Panc1 (cell line): ENCODE results near the gene INTS13.
A peak's percentile ranks its signal among the peaks of the same experiment; 100 is the strongest.

ENCODE experiments used
- CTCF ChIP-seq: fragments of 450-650 bp; IDR thresholded peaks from 2 replicates; pipeline ENCODE4 v1.5.1; 2017; ENCODE audit warnings: mild to moderate bottlenecking
- POLR2AphosphoS5 ChIP-seq: IDR thresholded peaks from 2 replicates; pipeline ENCODE4 v1.6.1; 2012; ENCODE audit warnings: mild to moderate bottlenecking, low read depth, low read length, moderate library complexity
- REST ChIP-seq, 2 experiments: IDR thresholded peaks; 2 replicates each; pipeline ENCODE4 v1.6.1; 2011 to 2012; ENCODE audit warnings: low read depth in 2 of 2, control low read depth in 1 of 2, low read length in 1 of 2, mild to moderate bottlenecking in 1 of 2, moderate library complexity in 1 of 2; ENCODE audit not compliant: insufficient read depth in 1 of 2
- SIN3A ChIP-seq: IDR thresholded peaks from 2 replicates; pipeline ENCODE4 v1.6.1; 2012; ENCODE audit warnings: low read depth, mild to moderate bottlenecking, low read length, moderate library complexity, borderline replicate concordance; ENCODE audit not compliant: insufficient read depth
- TCF7L2 ChIP-seq: IDR thresholded peaks from 2 replicates; pipeline ENCODE4 v1.6.1; 2011; ENCODE audit warnings: mild to moderate bottlenecking, low read depth, low read length, inconsistent platforms

- peak; percentile 52; the same call in 1 of the 2 replicates for TF ChIP-seq CTCF
- TF ChIP-seq POLR2AphosphoS5: no peak
- no peak for TF ChIP-seq TCF7L2
- no peak for TF ChIP-seq REST (IDR thresholded peaks at IDR 0.05; ENCODE audit: insufficient read depth in 1 of 2, low read depth in 2 of 2, low read length in 1 of 2)
- no peak for TF ChIP-seq SIN3A
Observed at GRCh38 chr12:26863515-26863914, 74.3 kb downstream of the INTS13 start.
